HG03108 (cell line): ENCODE measurements around the gene EGFLAM.
"Not testable (repeated sequence)": the region's sequence is repeated elsewhere in the genome, so short reads cannot be mapped to it uniquely, and the experiment has no call there.

Experiments
- ATAC-seq: cut with Tn5 transposase; IDR thresholded peaks from one replicate; pipeline ENCODE4 v1.9.1; 2021; ENCODE audit warnings: moderate library complexity; ENCODE audit not compliant: unreplicated experiment

EGFLAM gene

DNA sequence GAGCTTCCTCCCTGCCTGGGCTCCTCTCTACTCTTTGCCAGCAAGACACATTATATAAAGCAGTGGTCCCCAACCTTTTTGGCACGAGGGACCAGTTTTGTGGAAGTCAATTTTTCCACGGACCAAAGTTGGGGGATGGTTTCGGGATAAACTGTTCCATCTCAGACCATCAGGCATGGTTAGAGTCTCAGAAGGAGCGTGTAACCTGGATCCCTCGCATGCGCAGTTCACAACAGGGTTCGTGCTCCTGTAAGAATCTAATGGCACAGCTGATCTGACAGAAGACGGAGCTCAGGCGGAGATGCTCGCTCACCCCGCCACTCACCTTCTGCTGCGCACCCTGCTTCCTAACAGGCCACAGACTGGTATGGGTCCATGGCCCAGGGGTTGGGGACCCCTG is 155.3 kb downstream of the EGFLAM start:
- ATAC-seq: no peak

DNA sequence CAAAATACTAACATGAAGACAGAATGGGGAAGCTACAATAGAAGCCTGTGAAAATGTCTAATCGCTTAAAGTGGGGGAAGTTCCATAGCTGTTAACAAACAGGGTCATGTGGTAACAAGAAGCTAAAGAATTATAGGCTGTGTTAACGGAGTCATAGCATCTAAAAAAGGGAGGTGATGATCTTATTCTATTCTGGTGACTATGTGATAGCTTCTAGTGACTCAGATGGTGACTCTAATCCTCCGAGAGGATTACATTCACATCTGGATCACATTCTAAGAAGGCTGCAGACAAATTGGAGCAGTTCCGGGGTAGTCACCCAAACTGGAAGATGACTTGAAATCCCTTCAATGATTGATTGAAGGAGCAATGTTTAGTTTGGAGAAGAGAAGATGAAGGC is 156.0 kb downstream of the EGFLAM start:
- no peak for ATAC-seq

GRCh38 chr5:38415772-38416171 is 157.4 kb downstream of the EGFLAM start:
- not testable (repeated sequence) for ATAC-seq

DNA sequence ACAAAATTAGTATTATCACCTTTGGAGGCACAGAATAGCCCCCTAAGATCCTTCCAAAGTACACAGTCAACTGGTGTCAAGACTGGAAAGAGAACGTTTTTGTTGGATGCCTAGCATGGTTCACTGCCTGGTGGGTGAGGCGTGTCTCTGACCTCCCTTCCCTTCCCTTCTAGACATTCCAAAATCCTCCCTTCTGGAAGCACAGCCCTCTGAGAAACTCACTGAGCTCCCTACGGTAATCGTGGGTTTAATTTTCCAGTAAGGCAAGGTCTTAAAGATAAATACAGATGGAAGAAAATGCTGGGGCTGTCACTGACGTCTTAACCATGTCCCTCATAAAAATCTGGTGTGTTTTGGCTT is 159.3 kb downstream of the EGFLAM start:
- no peak for ATAC-seq

DNA sequence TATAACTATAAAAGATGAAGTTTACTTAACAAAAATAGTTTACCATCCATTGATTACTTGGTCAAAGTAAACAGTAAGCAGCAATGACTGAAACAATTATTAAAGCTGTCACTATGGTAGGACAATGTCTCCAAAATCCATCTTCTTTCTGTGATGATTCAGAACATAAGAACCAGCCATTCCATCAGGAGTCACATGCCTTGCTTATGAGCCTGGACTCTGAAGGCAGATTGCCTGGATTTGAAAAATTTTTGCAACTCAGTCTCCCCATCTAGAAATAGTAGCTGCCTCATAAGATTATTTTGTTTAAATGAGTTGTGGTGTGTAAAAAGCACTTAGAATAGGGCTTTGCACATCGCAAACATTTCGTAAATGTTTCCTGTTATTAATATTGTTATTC is 161.9 kb downstream of the EGFLAM start:
- ATAC-seq: no peak

DNA sequence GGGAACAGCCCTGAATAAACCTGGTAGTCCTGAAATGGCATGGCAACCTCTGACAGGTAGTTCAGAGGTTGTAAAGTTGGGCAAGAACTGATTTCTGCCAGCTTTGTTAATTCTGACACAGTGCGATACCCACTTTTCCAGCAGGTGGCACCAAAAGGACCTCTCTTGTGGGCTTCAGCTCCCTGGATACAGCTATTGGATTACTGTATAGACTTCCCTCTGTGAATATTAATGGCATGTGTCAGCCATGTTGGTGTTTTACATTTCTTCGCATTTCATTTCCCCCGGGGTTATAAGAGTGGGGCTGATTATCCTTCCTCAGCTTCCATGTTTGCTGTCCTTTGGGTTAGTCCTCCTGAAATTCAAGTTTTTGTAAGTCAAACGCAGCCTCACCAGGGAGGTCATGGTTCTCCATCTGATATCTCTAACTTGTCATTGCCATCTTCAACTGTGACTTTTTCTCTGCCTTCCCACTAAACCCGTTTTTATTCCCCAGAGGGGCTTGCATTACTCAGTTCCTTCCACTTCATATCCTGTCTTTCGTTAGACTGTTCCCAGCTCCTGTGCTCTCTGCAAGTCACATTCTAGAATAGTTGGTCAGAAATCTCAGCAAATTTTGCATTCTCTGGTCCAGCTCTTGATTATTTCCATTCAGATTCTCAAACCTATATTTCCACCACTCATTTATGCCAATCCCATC is 162.5 kb downstream of the EGFLAM start:
- ATAC-seq: no peak

DNA sequence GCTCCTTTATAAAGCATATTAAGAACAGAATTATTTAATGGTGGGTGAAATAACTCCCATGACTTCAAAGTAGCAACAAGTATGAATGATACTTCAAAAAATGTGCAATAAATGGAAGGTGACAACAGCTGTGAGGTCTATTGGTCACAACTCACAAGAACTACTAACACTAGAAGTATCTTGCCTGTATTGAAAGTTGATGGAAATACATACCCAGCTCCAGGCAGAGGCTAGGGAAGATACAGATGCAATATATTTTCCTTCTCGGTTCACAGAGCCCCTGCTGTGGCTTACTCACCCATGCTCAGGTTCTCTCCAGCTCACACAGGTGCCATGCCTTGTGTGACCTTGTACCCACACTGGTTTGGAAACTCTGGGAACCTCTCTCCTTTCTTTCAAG is 164.3 kb downstream of the EGFLAM start:
- no peak for ATAC-seq

- ATAC-seq: no peak
Observed at GRCh38 chr5:38423276-38424147, 165.2 kb downstream of the EGFLAM start.

DNA sequence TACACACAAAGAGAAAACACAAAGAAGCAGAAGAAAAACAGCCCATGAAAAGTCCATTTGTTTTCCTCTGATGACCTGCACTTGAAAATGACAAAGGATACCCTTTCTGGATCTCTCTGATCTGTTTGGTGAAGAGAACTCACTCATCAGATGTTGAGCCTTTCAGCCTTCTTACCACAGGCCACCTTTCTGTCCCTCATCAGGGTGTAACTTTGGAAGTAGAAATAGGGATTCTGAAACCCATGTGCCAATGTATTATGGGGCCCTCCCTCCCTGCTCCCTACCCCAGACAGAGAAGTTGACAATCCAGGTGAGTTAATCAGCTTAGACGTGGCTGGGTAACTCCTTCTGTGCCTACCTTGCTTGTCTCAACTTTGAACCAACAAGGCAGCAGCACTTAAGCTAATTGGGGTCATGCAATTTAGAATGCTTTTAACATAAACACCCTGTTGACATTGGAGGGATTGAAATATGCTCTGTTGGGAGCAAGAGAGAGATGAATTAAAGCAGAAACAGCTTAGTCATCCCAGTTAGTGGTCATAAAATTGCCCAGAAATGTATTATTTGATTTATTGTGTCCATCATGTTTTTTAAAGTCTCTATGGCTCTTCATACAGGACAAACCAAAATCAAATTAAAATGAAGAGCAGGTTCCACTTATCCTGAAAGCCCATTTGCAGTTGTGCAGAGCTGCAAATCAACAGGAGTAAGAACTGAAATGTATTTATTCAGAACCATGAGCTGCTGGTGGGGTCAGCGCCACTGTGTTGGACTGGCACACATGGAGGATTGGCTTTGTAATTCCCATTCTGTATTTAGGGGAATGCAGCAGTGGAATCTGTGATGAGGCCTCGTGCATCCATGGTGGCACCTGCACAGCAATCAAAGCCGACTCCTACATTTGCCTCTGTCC is 166.0 kb downstream of the EGFLAM start:
- no peak for ATAC-seq

GRCh38 chr5:38426490-38426889 is 168.1 kb downstream of the EGFLAM start:
- ATAC-seq: no peak

- ATAC-seq: no peak
Observed at GRCh38 chr5:38426986-38427950, 168.9 kb downstream of the EGFLAM start.

- ATAC-seq: no peak
Observed at GRCh38 chr5:38431242-38431853, 173.0 kb downstream of the EGFLAM start.

- no peak for ATAC-seq
Observed at GRCh38 chr5:38433160-38433861, 175.0 kb downstream of the EGFLAM start.

DNA sequence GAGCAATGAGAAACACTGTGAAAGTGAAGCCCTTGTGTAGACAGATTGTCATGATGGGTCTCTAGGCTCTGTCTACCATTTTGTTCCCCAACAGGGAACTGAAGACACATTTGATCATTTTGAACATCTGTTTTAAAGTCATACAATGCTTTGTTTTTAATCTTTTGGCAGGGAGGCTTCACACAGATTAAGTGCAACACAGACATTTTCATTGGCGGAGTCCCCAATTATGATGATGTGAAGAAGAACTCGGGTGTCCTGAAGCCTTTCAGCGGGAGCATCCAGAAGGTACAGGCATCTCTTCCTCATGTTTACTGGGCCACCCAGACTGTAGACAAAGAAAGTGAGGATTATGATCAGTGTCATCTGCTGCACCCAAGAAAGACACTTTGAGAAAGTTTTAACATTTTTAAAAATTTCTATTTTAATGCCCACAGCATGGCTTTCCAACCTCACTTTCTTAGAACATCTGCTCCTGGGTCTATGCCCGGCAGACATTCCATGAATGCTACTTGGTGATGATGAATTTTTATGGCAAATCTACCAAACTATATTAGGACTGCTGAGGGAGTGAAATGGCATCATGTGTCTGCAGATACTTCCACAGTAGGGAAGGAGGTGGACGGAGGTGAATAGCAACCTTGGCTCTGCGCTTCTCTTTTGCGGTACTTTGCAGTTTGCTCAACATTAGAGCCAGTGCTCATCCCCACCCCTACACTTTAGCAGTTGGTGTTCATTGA is 176.8 kb downstream of the EGFLAM start:
- no peak for ATAC-seq

GRCh38 chr5:38438757-38439156 is 180.4 kb downstream of the EGFLAM start:
- ATAC-seq: no peak

- ATAC-seq: peak; percentile 95
Observed at GRCh38 chr5:38441453-38442246, 183.3 kb downstream of the EGFLAM start.

DNA sequence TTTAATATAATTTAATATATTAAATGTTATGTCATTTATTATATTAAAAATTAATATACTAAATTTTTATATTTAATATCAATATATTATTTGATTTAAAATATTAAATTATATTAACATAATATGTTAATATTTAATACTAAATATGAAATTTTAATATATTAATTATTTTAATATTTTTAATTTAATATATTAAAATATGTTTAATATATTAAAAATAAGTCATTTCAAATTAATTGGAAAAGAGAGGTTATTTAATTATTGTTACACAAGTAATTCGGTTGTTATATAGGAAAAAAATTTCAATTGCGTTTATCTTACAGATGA is 183.9 kb downstream of the EGFLAM start:
- ATAC-seq: no peak

DNA sequence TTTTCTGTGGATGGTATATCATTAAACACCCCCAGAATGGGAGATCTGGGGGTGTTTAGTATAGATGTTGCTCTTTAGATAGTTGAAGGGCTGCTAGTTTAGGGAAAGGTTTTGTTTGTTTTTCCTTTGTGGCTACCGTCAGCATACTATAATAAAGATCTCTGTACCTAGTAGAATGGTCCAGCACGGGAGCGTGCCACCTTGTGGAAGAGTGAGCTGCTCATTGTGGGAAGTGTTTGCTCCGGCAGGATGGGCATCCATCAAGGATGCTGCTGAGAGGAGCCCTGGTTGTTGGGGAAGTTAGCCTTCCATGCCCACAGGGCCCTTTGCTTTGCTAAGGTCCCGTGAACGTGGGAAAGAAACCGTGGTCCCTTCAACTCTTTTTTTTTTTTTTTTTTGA is 185.0 kb downstream of the EGFLAM start:
- ATAC-seq: no peak
